Stimulated activated CD8-positive, alpha-beta memory T cell treated with anti-CD3 and anti-CD28 coated beads, Interleukin-7, amount 100 ng/mL, for 24 hours (primary cell): ENCODE results near the gene MYO1H.

ENCODE experiments used
- DNase-seq: peaks from one replicate; pipeline ENCODE4 v3.0.0-alpha.2; 2020; ENCODE audit warnings: low read depth

Gene MYO1H

GRCh38 chr12:109448272-109448671 lies 100.6 kb downstream of the MYO1H start:
- DNase-seq, result no peak

GRCh38 chr12:109448707-109449390 lies 101.1 kb downstream of the MYO1H start:
- DNase-seq, result no peak

- DNase-seq, result no peak
Measured at GRCh38 chr12:109449845-109450532, 102.3 kb downstream of the MYO1H start.

GRCh38 chr12:109450980-109451379 lies 103.3 kb downstream of the MYO1H start:
- DNase-seq, result no peak

GRCh38 chr12:109451400-109451799 lies 103.7 kb downstream of the MYO1H start:
- no peak for DNase-seq

- no peak for DNase-seq
Measured at GRCh38 chr12:109452489-109452888, 104.8 kb downstream of the MYO1H start.

GRCh38 chr12:109455706-109456105 lies 108.0 kb downstream of the MYO1H start:
- no peak for DNase-seq

- no peak for DNase-seq
Measured at GRCh38 chr12:109458086-109458485, 110.4 kb downstream of the MYO1H start.

GRCh38 chr12:109458771-109459208 lies 111.1 kb downstream of the MYO1H start:
- DNase-seq, result no peak

GRCh38 chr12:109459247-109459646 lies 111.5 kb downstream of the MYO1H start:
- DNase-seq, result no peak

- no peak for DNase-seq
Measured at GRCh38 chr12:109460538-109460937, 112.8 kb downstream of the MYO1H start.

- no peak for DNase-seq
Measured at GRCh38 chr12:109461049-109461845, 113.5 kb downstream of the MYO1H start.

- DNase-seq, result no peak
Measured at GRCh38 chr12:109461846-109462756, 114.4 kb downstream of the MYO1H start.

- no peak for DNase-seq
Measured at GRCh38 chr12:109462868-109463692, 115.4 kb downstream of the MYO1H start.

- DNase-seq, result no peak
Measured at GRCh38 chr12:109463756-109464155, 116.1 kb downstream of the MYO1H start.

- no peak for DNase-seq
Measured at GRCh38 chr12:109464642-109465351, 117.1 kb downstream of the MYO1H start.

- DNase-seq, result no peak
Measured at GRCh38 chr12:109466305-109466704, 118.6 kb downstream of the MYO1H start.

GRCh38 chr12:109466821-109467220 lies 119.1 kb downstream of the MYO1H start:
- DNase-seq, result no peak

GRCh38 chr12:109467978-109468676 lies 120.4 kb downstream of the MYO1H start:
- no peak for DNase-seq

- no peak for DNase-seq
Measured at GRCh38 chr12:109469517-109469916, 121.8 kb downstream of the MYO1H start.
